ACC112 (cell line): ENCODE results near the gene MROH2B.

Source experiments
- H2AFZ ChIP-seq: fragments of 200-600 bp; sonication (generic); one replicate; pipeline ENCODE4 v1.6.0; 2017; ENCODE audit warnings: antibody characterized with exemption, low read length; ENCODE audit not compliant: unreplicated experiment
- H3K27ac ChIP-seq: fragments of 200-600 bp; sonication (generic); 2 replicates; pipeline ENCODE4 v1.5.1; 2014; ENCODE audit warnings: low read depth, mild to moderate bottlenecking, antibody characterized with exemption, low read length, moderate library complexity
- H3K27me3 ChIP-seq: fragments of 200-600 bp; sonication (generic); 2 replicates; pipeline ENCODE4 v1.6.1; 2014; ENCODE audit warnings: mild to moderate bottlenecking, antibody characterized with exemption, low read length, moderate library complexity, mixed read lengths; ENCODE audit not compliant: insufficient read depth
- H3K36me3 ChIP-seq: fragments of 200-600 bp; sonication (generic); 2 replicates; pipeline ENCODE4 v1.6.1; 2016; ENCODE audit warnings: mild to moderate bottlenecking, antibody characterized with exemption, low read length, moderate library complexity, mixed read lengths; ENCODE audit not compliant: insufficient read depth
- H3K4me1 ChIP-seq: fragments of 200-600 bp; sonication (generic); one replicate; pipeline ENCODE4 v1.6.1; 2016; ENCODE audit warnings: low read length, mixed read lengths; ENCODE audit not compliant: insufficient read depth, unreplicated experiment, control insufficient read depth
- H3K4me3 ChIP-seq: fragments of 200-600 bp; sonication (generic); 2 replicates; pipeline ENCODE4 v1.5.1; 2014; ENCODE audit warnings: mild to moderate bottlenecking, low read depth, low read length
- H3K79me2 ChIP-seq: fragments of 200-600 bp; sonication (generic); one replicate; pipeline ENCODE4 v1.6.0; 2016; ENCODE audit warnings: low read length; ENCODE audit not compliant: control insufficient read depth, unreplicated experiment, insufficient read depth

The MROH2B gene

GRCh38 chr5:40991981-40992559 is 79.1 kb downstream of the MROH2B start:
- Histone ChIP-seq H2AFZ (peak overlapping the region; percentile 58), H3K36me3 (no peaks in the 10 kb centered on the region), H3K27ac (peak overlapping the region; percentile 89), H3K4me1 (peaks cover 39% of the 10 kb centered on the region), H3K27me3 (no peaks in the 10 kb centered on the region), H3K4me3 (no peak overlapping the region; the same call in 1 of the 2 replicates), H3K79me2 (no peaks in the 10 kb centered on the region)

DNA sequence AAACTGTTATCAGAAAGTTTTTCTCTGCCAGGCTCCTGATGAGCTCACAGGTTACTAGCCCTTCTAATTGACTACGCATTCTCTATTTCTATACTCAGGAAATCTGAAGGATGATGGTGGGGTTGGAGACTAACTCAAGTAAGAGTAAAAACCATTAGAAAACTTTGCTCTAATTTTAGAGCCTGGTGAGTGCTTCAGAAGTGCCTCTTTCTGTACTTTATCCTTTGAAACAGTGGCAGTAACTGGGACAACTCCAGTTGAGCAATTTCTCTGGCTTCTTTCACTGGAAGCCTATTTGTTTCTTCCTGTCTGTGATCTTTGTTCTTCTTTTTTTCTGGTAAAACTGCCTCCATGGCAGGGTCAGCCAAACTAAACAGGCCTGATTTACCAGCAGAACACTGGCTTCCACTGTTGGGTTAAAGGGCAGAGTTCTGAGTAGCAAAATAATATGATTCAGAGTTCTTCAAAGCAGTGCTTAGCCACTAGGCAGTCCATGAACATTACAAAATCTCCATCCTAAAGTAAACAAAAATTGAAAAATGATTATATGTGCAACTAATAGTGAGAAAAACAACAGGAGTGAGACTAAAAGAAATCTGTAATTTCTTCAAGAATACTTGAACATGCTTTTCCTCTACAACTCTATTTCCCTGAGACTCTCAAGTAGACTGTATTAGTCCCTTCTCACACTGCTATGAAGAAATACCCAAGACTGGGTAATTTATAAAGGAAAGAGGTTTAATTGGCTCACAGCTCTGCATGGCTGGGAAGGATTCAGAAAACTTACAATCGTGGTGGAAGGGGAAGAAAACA is 79.8 kb downstream of the MROH2B start:
- Histone ChIP-seq H3K4me3 (peak overlapping the region; percentile 29), H3K4me1 (peaks cover 39% of the 10 kb centered on the region), H3K36me3 (no peaks in the 10 kb centered on the region), H2AFZ (peak overlapping the region; percentile 58), H3K27me3 (no peaks in the 10 kb centered on the region), H3K79me2 (no peaks in the 10 kb centered on the region), H3K27ac (peak overlapping the region; percentile 89)

DNA sequence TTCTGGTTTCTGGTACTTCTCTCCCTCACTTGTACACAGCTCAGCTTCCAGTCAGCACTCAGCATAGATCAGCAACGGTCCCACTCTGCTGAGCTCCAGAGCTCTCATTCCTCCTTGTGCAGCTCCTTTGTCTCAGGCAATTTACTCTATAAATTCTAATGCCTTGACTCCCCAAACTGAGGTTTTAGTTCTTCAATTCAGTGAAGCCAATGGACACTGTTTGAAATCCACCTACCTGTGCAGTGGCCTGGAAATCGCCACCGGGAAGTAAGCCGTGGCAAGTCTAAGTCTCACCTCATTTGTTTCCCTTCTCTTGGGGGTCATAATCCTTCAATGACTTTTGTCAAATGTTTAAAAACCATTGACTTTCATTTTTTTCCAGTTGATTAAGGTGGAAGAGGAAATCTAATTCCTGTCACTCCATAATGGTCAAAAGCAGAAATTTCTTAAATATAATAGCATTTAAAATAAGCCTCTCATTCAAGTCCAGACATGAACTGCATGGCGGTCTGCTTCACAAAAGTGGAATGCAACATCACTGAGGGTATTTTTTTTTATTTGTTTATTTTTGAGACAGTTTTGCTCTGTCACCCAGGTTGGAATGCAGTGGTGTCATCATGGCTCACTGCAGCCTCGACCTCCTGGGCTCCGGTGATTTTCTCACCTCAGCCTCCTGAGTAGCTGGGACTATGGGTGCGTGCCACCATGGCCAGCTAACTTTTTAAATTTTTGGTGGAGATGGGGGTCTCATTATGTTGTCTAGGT is 82.2 kb downstream of the MROH2B start:
- Histone ChIP-seq H3K36me3 (no peaks in the 10 kb centered on the region), H2AFZ (peak overlapping the region; percentile 49), H3K79me2 (no peaks in the 10 kb centered on the region), H3K4me1 (peaks cover 39% of the 10 kb centered on the region), H3K27ac (peak overlapping the region; percentile 25; the same call in 1 of the 2 replicates), H3K4me3 (no peak overlapping the region), H3K27me3 (no peaks in the 10 kb centered on the region)

DNA sequence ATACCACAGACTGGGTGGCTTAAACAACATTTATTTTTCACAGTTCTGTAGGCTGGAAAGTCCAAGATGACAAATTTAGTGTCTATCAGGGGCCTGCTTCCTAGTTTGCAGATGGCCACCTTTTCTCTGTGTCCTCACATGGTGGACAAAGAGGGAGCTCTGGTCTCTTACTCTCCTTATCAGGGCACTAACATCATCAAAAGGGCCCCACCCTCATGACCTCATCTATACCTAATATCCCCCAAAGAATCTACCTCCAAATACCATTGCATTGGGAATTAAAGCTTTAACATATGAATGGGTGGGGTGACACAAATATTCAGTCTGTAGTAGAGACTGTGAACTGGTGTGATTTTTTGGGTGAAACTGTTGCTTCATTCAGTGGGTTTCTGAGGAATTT is 83.8 kb downstream of the MROH2B start:
- H3K36me3 ChIP-seq = no peaks in the 10 kb centered on the region
- no peak overlapping the region for H3K4me3 ChIP-seq
- H3K27ac ChIP-seq = no peak overlapping the region
- H3K79me2 ChIP-seq = no peaks in the 10 kb centered on the region
- H3K27me3 ChIP-seq = no peaks in the 10 kb centered on the region
- peaks cover 38% of the 10 kb centered on the region for H3K4me1 ChIP-seq
- H2AFZ ChIP-seq = no peak overlapping the region

- no peak overlapping the region for H2AFZ ChIP-seq
- H3K4me3 ChIP-seq = no peak overlapping the region
Measured at GRCh38 chr5:40986666-40987065, 84.5 kb downstream of the MROH2B start.

GRCh38 chr5:40985501-40985900 is 85.6 kb downstream of the MROH2B start:
- Histone ChIP-seq H3K36me3 (no peaks in the 10 kb centered on the region), H3K4me3 (no peak overlapping the region), H3K27me3 (no peaks in the 10 kb centered on the region), H3K79me2 (no peaks in the 10 kb centered on the region), H3K4me1 (peaks cover 21% of the 10 kb centered on the region), H2AFZ (no peak overlapping the region), H3K27ac (no peak overlapping the region)

More at GRCh38 chr5:40986666-40987065, 84.5 kb downstream of the MROH2B start:
- H3K4me1 ChIP-seq = peaks cover 31% of the 10 kb centered on the region
- H3K27me3 ChIP-seq = no peaks in the 10 kb centered on the region
- no peaks in the 10 kb centered on the region for H3K36me3 ChIP-seq
- H3K79me2 ChIP-seq = no peaks in the 10 kb centered on the region
- H3K27ac ChIP-seq = no peak overlapping the region

- Histone ChIP-seq H2AFZ (no peak overlapping the region), H3K79me2 (no peaks in the 10 kb centered on the region), H3K27me3 (no peaks in the 10 kb centered on the region), H3K4me3 (no peak overlapping the region), H3K27ac (no peak overlapping the region), H3K36me3 (no peaks in the 10 kb centered on the region), H3K4me1 (peaks cover 14% of the 10 kb centered on the region)
Measured at GRCh38 chr5:40984884-40985283, 86.3 kb downstream of the MROH2B start.

GRCh38 chr5:40983781-40984180 is 87.4 kb downstream of the MROH2B start:
- Histone ChIP-seq H3K27me3 (no peaks in the 10 kb centered on the region), H3K27ac (no peak overlapping the region), H2AFZ (no peak overlapping the region), H3K4me3 (no peak overlapping the region), H3K4me1 (peaks cover 4% of the 10 kb centered on the region), H3K36me3 (no peaks in the 10 kb centered on the region), H3K79me2 (no peaks in the 10 kb centered on the region)

GRCh38 chr5:40981420-40981819 is 89.7 kb downstream of the MROH2B start:
- no peak overlapping the region for H3K27ac ChIP-seq
- no peaks in the 10 kb centered on the region for H3K27me3 ChIP-seq
- H3K4me3 ChIP-seq = no peak overlapping the region
- no peaks in the 10 kb centered on the region for H3K36me3 ChIP-seq
- no peak overlapping the region for H2AFZ ChIP-seq
- H3K79me2 ChIP-seq = no peaks in the 10 kb centered on the region
- H3K4me1 ChIP-seq = no peaks in the 10 kb centered on the region

GRCh38 chr5:40976836-40977235 is 94.3 kb downstream of the MROH2B start:
- no peak overlapping the region for H3K27ac ChIP-seq
- no peaks in the 10 kb centered on the region for H3K36me3 ChIP-seq
- no peaks in the 10 kb centered on the region for H3K4me1 ChIP-seq
- H3K27me3 ChIP-seq = no peaks in the 10 kb centered on the region
- no peak overlapping the region for H2AFZ ChIP-seq
- no peak overlapping the region for H3K4me3 ChIP-seq
- H3K79me2 ChIP-seq = no peaks in the 10 kb centered on the region
